H4 (cell line): Measurements from ENCODE around the gene MEF2C. TPM values are rescaled to one million over a fixed set of nuclear protein-coding genes. Genes with fewer than 3 reads are reported as not detected.
"Not testable (repeated sequence)": the region's sequence is repeated elsewhere in the genome, so short reads cannot be mapped to it uniquely, and the experiment has no call there.

ENCODE experiments used
- DNase-seq: peaks from one replicate; pipeline ENCODE4 v3.0.0-alpha.2; 2015; ENCODE audit warnings: low spot score
- total RNA-seq: library from RNA; depleted of rRNA; stranded (reverse); fragments of >200 nt; shearing (Covaris generic); gene quantifications from 2 replicates; pipeline ENCODE4 v1.2.3, GENCODE V29; 2014; rRNA removed

The MEF2C gene
- 7.5 and 8.3 TPM in 2 replicates for total RNA-seq

DNA sequence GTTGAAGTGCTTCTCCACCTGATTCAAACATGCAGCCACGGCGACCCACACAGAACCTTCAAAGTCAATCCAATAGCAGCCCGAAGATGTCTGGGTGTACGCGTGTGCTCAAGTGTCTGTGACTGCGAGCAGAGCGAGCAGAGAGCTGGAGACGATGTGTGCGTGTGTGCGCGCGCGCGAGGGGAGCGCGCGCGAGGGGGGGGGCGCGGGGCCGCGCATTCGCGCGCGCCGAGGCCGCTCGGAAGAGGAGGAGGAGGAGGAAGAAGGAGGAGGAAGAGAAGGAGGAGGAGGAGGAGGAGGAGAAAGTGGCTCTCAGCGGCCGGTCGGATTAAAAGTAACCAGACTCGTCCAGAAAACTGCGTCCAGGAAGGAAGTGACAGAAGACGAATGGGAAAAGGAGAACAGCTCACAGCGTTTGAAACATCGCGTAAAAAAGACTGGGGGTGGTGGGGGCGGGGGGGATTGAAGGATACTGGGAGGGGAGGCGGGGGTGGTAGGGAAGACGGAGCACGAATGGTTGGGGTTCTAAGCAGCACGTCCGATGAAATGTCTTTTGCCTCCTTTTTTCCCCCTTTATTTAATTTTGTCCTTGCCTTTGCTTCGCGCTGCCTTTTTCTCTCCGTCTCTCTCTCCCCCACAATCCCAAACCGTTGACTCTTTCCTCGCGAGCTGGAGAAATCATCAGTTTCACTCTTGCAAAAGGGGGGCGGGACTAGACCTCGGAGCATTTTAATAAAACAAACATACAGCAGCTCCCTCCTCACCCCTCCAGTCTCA lies at the start of gene MEF2C:
Gene MEF2C (minus strand): TSS at position 126 of the 777 bp plus-strand sequence. CDS start 59,396 bp downstream, outside the sequence.
- peak; percentile 84 for DNase-seq

DNA sequence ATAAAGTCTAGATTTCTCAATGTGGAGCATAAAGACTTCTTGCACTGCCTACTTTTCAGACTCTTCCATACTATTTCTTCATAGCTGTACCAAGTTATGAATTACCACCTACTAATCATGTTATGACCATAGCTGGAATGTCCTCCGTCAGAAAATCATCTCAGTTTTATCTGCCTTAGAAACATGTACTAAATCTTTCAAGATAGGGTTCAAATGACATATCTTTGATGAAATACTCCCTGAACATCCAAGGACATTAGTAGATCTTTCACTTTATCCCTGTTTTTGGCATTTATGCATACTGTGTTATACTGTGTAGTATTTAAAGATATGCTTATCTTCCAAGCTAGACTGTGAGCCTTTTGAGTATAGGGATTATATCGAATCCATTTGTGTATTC lies 49.6 kb upstream of the MEF2C start:
- no peak for DNase-seq

DNA sequence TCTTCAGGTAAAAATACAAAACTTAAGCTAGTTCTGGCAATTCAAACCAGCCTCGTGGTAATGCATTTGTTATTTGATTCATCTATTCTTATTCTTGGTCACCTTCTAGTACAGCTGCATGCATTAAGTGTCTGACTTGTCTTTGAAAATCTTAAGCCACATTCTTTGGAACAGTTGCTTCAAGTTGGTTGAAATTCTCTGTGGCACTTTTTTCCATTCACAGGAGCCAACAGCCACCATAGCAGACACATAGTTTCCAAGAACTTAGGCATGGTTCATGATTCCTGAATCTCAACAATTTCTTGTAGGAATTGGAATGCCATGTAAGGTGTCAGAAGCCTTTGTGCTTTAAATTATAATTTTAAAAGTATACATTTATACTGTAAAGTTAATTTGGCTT lies 47.4 kb upstream of the MEF2C start:
- no peak for DNase-seq

DNA sequence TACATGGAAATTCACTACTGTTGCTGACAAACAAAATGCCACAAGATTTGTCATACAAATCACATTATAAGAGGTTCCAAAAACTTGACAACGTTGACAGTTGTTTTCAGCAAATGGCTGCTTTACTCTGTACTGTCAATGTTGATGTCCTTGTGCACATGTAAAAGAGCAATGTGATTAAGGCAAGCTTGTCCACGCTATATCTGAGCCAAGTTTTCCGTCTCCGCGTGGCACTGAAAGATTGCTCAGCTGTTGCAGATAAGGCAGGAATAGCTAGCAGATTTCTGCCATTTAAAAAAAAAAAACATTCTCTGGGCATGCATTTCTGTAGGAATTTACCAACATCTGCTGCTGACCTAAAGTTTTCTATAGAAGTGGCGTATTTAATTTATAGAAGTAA lies 46.4 kb upstream of the MEF2C start:
- DNase-seq, result no peak

DNA sequence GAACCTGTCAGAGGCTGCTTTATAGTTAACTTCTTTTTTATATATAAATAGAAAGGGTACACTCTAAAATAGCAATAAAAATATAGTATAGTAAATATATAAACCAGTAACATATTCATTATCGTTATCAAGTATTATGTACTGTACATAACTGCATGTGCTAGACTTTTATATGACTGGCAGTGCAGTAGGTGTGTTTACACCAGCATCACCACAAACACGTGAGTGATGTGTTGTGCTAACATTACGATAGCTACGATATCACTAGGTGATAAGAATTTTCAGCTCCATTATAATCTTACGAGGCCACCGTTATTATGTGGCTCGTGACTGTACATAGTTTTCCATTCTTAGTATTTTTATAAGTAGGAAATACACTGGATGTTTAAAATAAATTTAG lies 43.8 kb upstream of the MEF2C start:
- DNase-seq, result no peak

DNA sequence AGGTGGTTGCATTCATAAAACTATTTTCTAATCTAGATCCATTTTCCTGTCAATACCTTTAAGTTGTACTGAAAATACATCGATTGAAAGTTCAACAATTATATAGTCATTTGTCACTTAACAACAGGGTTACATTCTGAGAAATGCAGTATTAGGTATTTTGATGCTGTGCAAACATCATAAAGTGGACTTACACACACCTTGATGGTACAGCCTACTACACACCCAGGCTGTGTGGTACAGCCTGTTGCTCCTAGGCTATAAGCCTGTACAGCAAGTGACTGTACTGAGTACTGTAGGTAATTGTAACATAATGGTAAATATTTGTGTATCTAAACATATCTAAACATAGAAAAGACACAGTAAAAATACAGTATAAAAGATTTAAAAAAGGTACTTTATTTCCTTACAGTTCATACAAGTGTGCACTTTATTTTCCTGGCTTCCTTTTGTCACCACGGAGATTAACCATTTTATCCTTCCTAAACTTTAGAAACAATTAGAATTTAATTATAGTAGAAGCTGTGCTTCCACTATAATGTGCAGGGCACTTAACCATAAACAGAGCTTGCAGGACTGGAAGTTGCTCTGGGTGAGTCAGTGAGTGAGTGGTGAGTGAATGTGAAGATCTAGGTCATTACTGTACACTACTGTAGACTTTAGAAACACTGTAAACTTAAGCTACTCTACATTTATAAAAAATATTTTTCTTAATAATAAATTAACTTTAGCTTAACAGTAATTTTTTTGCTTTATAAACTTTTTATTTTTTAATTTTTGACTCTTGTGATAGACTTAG lies 42.9 kb upstream of the MEF2C start:
- no peak for DNase-seq

DNA sequence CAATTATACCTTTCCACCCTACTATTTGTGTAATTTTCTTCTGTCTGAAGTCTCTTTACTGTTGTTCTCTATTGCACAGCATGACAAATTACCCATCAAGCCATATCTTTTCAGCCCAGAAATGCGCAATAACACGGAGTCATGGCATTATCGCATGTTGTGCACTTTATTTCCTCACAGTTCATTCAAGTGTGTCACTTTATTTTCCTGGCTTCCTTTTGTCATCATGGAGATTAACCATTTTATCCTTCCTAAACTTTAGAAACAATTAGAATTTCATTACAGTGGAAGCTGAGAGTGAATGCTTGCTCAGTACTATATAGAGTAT lies 41.3 kb upstream of the MEF2C start:
- DNase-seq, result no peak

DNA sequence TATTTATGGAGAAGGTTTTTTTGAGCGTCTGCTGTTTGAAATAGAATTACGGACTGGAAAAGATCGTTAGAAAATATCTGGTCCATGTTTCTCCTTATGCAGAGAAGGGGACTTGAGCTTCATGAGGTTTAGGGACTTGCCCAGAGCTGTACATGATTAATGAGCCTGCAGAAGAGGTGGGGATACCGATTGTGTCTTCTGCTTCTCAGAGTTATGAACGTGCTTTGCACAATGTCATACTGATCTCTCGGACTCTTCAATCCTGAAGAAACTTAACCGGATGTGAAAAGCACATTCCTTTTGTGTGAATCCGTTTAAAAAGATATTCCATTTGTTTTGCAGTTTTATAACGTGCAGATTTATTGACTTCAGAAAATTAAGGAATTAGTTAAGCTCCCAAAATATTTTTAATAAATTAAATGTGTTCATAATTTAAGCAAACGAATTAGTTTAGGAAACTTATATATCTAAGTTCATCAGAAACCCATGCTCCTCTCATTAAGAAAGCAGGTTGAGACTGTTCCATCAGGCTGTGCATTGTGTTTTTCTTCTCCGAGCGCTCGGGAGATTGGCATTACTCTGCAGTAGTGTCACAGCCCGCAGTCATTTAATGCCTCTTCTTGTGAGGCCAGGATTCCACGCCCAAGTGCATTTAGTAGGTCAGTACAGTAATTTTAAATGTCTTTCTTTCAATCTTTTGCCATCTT lies 40.8 kb upstream of the MEF2C start:
- DNase-seq, result no peak

DNA sequence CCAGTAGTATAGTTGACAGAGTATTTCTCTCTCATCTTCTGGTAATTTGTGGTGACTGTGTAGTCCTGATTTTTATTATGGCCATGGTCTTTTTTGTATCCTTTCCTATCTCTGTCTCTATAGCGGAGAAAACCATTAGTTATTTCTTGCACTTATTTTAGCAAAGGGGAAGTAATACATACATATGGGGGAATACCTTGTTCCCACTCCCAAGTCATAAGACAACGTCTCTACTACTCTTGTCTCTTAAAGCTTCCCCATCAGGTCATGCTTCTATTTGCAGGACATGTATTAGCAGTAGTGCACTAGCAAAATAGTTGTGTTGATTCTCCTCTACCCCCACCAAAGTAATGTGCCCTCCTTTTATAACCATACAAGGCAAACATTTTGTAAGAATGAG lies 29.8 kb upstream of the MEF2C start:
- not testable (repeated sequence) for DNase-seq

DNA sequence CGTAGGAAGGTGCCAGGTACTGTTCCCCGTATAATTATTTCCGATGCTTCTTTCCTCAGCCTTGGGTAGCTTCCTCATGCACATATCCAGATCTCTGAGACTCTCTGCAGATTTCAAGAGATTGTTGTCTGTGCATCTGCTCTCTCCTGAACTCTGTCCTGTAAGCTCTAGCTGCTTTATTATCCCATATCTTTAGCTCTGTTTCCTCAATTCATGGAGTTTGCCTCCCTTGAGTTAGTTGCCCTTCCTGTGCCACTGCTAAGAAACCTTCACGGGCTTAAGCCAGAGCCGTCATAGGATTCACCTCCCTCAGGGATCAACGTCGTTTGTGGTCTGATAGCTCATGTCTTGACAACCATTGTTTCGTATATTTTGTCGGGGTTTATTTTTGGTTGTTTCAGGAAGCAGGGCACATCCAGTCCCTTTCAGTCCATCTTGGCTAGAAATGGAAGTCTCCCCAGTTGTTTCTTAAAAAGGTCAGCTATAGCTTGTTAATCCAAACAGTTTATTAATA lies 28.1 kb upstream of the MEF2C start:
- not testable (repeated sequence) for DNase-seq

DNA sequence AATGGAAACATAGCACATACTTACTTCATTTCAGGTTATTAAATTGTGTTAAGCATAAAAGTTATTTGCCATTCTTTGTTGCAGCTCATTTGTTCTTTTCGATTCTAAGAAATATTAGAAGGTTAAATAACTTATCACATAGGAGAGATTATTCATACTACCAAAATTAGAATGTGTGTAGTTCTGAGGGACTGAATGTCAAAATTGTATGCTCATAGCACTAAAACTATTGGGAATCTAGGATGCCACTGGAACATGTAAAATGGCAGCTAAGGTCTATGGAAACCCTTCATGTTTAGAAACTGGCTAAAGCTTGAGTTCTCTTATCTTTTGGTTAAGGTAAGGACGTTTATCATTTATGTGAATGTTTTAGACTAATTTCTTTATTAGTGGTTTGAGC lies 21.5 kb upstream of the MEF2C start:
- not testable (repeated sequence) for DNase-seq

DNA sequence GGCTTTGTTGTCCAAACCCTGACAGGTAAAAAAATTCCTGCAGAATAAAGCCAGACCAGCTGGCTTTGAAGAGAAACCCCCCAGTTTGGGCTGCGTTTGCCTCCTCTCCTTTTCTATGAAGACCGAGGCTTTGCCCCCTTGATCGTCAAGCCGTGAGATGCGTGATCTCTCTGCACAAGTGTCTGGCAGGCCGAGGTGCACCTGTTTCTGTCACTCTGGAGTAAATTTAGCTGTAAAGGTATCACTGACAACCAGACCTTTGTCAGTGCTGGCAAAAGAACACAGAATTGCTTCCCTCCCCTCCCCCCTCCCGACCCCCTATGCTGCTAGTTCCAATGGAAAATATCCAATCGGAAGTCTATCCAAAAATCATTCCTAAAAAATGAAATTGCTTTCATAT lies 21.0 kb upstream of the MEF2C start:
- DNase-seq, result not testable (repeated sequence)

DNA sequence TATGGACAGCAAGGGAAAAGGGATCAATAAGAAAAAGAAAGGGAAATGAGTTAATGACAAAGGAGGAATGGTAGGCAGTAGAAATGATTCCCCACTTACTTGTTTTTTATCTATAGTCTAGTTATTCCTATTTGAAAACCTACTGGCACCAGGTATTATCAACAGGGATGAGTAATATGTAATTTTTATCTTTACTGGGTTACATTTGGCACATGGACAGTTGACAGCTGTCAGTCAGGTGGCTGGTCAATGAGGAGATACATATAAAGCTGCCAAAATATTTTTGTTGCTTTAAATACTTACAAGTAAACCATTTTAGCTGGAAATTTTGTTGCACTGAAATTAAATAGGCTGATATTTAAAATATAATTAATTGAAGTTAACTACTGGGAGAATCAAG lies 18.1 kb upstream of the MEF2C start:
- DNase-seq, result not testable (repeated sequence)

DNA sequence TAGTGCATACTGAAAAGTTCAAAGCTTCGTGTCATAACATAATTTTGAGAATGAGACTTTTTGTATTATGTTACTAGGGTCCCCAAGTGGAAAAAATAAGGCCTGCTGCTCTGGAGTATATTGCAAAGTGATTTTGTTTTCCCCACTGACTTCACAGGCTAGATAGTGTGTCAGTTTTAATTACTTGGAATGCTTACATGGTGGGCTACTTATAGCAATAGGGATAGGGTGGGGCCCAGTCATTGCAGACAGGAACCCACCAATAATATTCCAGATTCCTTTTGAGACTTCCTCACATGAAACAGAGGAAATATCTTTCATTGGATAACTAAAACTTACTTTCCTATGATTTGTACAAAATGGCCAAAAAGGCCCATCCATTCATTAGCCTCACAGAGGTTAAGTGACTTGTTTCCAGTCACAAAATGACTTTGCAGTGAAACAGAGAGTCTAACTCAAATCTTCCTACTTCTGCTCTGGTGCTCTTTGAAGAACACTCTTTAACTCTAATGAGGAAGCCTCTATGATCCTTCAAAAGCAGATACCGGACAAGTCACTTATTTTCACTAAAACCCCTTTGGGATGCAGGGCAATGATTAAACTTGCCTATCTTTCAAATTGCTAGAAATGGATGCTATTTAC lies 16.2 kb upstream of the MEF2C start:
- no peak for DNase-seq

DNA sequence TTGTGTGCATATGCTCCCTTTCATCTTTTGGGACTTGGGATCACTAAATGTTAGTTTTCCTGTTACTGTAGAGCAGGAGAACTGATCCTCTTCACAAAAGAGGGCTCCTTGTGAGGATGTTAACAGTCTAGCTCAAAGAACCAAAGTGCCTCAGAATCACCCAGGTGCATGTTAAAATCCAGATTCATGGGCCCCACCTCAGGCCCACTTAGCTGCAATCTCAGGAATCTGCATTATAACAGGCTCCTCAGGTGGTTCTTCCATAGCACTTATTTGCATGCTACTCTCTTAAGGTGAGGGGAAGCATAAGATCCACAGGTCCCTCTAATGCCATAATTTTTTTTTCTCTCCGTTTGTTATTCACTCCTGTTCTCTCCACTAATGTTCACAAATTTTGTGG lies 14.8 kb upstream of the MEF2C start:
- DNase-seq, result no peak

DNA sequence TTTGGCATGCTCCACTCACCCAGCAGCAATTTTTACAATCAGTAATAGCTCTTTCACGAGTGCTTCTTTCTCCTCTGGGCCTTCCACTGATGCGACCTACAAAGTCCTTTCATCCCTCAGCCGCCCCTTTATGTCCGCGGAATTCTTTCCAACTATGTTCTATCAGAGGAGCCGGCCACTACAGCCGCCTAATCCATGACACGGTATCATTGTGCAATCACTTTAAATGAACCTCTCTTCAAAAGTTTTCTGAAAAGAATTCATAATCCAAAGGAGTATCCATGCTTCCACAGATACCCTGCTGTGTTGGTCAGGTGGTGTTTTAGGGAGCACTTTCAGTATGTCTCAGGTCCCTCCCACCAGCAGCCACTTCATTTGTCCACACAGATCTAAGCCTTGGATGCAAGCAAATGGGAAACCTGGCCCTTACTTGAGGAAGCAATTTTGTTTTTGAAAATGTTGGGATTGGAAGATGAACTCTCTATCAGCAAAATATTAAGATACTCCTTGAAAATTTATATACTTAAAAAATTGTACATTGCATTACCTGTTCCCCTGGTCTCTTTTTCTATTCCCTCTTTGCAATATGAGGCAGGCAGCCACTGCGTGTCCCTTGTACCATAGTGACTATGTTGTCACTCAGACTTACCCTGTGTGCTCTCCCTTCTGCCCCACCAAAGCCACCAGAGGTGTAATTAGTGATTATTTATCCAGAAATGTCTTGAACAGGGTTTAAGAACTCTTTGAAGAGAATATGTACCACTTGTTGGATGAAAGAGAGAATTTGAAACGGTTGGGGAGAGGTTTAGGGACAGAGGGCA lies 12.9 kb upstream of the MEF2C start:
- no peak for DNase-seq

DNA sequence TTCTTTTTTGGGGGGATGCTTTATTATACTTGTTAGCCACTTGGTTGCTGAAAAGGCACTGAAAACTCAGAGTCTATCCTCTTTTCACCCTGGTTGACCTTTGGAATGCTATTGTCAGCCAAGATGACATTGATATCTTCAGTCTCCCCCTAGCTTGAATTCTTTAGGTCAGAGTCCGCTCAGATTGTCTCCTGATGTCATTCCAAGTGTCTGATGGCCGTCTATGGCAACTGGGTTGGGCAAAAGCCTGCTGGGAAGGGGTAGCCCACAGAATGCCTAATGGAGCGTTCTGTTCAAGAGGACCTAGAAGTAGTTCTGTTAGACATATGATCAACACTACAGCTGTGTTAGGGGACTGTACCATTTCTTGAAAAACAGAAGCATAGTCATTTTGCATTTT lies 9.7 kb upstream of the MEF2C start:
- no peak for DNase-seq

DNA sequence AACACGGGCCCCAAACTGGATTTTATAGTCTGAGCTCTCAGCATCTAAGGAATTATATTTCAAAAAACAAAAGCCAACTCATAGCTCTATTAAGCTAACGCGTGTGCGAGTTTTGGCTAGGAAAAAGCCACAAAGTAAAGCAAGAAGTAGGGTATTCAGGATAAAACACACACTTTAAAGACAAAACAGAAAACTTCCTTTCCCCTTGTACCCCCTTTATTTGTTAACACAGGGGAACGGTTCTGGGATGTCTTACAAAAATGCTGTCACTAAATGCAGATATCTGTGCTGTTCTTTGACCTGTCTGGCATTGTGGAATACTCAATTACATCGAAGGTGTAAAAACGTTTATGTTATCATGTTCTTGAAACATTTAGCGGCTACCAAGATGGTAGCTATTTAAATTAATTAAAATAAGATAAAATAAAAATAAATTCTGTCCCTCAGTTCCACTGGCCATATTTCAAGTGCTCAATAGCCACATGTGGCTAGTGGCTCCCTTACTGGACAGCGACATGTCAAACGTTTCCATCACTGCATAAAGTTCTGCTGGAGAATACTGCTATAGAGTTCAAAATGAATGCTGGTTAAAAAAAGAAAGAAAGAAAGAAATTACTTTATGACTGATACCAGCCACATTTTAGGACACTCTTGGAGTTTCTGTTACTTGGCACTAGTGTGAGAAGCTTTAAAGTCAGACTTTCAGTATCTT lies 7.2 kb upstream of the MEF2C start:
- DNase-seq, result no peak

DNA sequence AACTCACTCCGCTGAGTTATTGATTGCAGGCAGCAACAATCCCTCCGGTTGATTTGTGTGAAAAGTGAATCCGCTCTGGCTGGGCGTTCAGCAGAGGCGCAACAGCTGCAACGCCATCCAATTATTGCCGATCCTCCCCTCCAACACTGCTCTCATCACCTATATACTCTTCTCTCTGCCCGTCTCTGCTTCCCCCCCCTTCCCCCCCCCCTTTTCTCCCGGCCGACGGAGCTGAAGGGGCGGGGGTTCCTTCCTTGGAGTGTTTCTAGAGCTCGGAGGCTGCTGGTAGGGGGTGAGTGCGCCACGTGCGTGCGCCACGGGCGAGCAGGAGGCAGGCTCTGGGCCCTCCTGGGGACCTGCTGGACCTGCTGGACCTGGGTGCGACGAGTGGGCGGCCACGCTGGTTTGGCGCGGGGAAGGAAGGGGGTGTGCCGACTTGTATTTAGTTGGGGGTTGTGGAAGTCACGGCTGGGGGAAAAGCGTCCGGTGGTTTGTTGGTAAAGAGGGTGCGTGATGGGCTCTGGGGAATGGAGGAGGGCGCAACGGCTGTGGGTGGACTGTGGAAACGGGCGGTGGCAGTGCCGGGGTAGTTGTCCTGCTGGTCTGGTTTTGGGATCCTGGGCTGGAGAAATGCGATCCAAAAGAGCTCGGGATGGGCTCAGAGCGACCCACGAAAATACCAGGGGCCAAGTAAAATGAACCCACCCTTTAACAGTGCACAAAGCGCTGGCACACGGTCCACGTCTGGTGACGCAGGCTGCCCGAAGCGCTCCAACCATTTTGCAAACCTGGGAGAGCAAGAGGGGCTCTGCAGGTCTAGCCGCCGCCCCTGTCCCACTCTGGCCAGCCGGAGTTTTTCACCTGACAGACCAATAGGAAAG lies 6.4 kb upstream of the MEF2C start:
- no peak for DNase-seq
